ENCODE data around the gene IL17RB.

DNA sequence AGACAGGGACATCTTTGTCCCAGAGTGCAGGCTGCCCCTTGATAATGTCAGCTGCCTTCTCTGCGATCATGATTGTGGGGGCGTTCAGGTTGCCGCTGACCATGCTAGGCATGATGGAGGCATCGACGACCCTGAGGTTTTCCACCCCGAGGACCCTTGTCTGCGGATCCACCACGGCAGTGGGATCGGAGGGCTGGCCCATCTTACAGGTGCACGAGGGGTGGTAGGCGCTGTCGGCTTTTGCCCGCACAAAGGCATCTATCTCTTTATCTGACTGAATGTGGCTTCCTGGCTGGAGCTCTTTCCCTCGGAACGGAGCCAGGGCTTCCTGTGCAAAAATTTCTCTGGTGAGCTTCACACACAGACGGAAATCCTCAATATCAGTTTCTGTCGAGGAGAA is 28.6 kb upstream of the IL17RB start:
- no peak for TF ChIP-seq ZNF384 (IDR thresholded peaks at IDR 0.05)
- TF ChIP-seq SUZ12 (IDR thresholded peaks at IDR 0.05) = no peak
- TF ChIP-seq, protein P1, sequence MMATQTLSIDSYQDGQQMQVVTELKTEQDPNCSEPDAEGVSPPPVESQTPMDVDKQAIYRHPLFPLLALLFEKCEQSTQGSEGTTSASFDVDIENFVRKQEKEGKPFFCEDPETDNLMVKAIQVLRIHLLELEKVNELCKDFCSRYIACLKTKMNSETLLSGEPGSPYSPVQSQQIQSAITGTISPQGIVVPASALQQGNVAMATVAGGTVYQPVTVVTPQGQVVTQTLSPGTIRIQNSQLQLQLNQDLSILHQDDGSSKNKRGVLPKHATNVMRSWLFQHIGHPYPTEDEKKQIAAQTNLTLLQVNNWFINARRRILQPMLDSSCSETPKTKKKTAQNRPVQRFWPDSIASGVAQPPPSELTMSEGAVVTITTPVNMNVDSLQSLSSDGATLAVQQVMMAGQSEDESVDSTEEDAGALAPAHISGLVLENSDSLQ (IDR thresholded peaks at IDR 0.05) = no peak
- no peak for TF ChIP-seq LEF1 (IDR thresholded peaks at IDR 0.05; ENCODE audit: borderline replicate concordance)
- TF ChIP-seq L3MBTL2 (conservative IDR thresholded peaks at IDR 0.05) = no peak

All from HEK293T (cell line).